Thyroid gland (tissue), 4 donors: ENCODE results near the gene COL18A1.

Experiments
- CTCF ChIP-seq, 6 experiments: fragments of 200-600 bp in 3 of 6; fragments of 450-650 bp in 3 of 6; sonication (generic) in 3 of 6; IDR thresholded peaks; one replicate each; pipeline ENCODE4 v1.5.1; 2016 to 2019; ENCODE audit warnings: antibody characterized with exemption in 6 of 6, mild to moderate bottlenecking in 2 of 6, inconsistent platforms in 1 of 6, moderate library complexity in 1 of 6
- POLR2A ChIP-seq, 2 donors: fragments of 450-650 bp; IDR thresholded peaks; one replicate each; pipeline ENCODE4 v1.6.1; 2017; ENCODE audit warnings: antibody characterized with exemption in 2 of 2, mild to moderate bottlenecking in 2 of 2, moderate library complexity in 1 of 2

DNA sequence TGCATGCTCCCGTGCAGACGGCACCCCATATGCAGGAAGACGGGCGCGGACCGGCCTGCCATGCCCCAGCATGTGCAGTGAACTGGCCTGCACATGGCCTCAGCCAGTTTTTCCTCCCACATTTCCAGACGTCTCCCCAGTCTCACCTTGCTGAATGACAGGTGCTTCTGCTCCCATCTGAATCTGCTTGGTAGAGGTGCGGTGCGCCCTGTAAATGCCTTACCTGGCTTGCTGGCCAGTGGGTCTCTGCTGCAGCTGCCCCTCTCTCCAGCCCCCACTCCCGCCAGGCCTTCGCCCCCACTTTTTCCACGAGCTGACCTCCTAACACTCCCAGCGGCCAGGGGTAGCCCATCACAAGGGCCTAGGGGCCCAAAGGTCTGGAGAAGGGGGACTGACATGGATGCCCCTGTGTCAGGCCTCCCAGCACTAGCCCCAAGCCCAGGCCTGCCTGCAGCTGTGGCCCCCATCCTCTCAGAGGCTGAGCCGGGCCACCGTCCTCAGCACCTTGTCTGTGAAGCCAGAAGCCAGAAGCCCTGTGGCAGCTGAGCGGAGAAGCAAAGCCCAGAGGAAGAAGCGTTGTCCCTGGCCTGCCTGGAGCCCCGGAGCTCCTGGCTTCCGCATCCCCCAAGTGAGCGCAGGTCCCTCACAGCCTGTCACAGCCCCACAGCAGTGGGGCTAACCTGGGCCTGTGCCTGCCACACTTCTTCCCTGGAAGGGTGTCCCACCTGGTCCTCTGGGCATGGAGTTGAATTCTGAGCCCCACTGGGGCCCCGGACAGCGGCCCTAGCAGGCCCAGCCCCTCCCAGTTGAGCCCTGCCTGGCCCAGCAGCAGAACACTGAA lies 140.9 kb downstream of the COL18A1 start:
- TF ChIP-seq POLR2A (IDR thresholded peaks at IDR 0.05) (no peak), CTCF (IDR thresholded peaks at IDR 0.05) (no peak)
